WTC11 (cell line): Measurements from ENCODE around the gene IL20. TPM values are rescaled to one million over a fixed set of nuclear protein-coding genes. Genes with fewer than 3 reads are reported as not detected.

Experiments used
- ATAC-seq: fragments of 200-7000 bp; cut with Tn5 transposase; 2 replicates; pipeline ENCODE4 v1.10.0; 2021; ENCODE audit warnings: mild to moderate bottlenecking, moderate library complexity
- CTCF ChIA-PET: fragments of 300-600 bp; sonication (Branson Sonifier 250); formaldehyde crosslinking; loops from one replicate; lab custom pipeline; 2021; ENCODE audit warnings: antibody characterized with exemption; lab: Charles Lee
- POLR2A ChIA-PET: fragments of 350-600 bp; sonication (Branson Sonifier 250); formaldehyde crosslinking; loops from one replicate; lab custom pipeline; 2021; ENCODE audit warnings: antibody characterized with exemption; lab: Charles Lee
- DNase-seq: peaks from one replicate; pipeline ENCODE4 v3.0.0; 2021; ENCODE audit warnings: low spot score
- H3K27ac Mint-ChIP-seq: 2 replicates; pipeline ENCODE4 v1.8.0; 2021; ENCODE audit warnings: mixed read lengths
- H3K27me3 Mint-ChIP-seq: 2 replicates; pipeline ENCODE4 v1.8.0; 2021; ENCODE audit warnings: low read depth, mild to moderate bottlenecking, moderate library complexity, mixed read lengths
- H3K36me3 Mint-ChIP-seq: 2 replicates; pipeline ENCODE4 v1.8.0; 2021; ENCODE audit warnings: mixed read lengths
- H3K4me1 Mint-ChIP-seq: 2 replicates; pipeline ENCODE4 v1.8.0; 2022; ENCODE audit warnings: mixed read lengths
- H3K4me3 Mint-ChIP-seq: 2 replicates; pipeline ENCODE4 v1.8.0; 2021; ENCODE audit warnings: mild to moderate bottlenecking, moderate library complexity, mixed read lengths
- H3K9me3 Mint-ChIP-seq: 2 replicates; pipeline ENCODE4 v1.8.0; 2021; ENCODE audit warnings: mixed read lengths
- CREB1 ChIP-seq: sonication (generic); formaldehyde crosslinking; IDR thresholded peaks from 2 replicates; pipeline ENCODE4 v1.8.0; 2023; ENCODE audit warnings: mild to moderate bottlenecking, missing genetic modification reagents
- CREM ChIP-seq: sonication (generic); formaldehyde crosslinking; IDR thresholded peaks from 2 replicates; pipeline ENCODE4 v1.8.1; 2022; ENCODE audit warnings: mild to moderate bottlenecking, missing genetic modification reagents, moderate library complexity
- CTCF ChIP-seq: fragments of 200-600 bp; IDR thresholded peaks from 2 replicates; pipeline ENCODE4 v1.8.0; 2022; ENCODE audit warnings: antibody characterized with exemption
- FOXP4 ChIP-seq: sonication (generic); formaldehyde crosslinking; IDR thresholded peaks from 2 replicates; pipeline ENCODE4 v1.8.0; 2022; ENCODE audit warnings: mild to moderate bottlenecking, missing genetic modification reagents
- JAZF1 ChIP-seq: fragments of 250-450 bp; sonication (Bioruptor Pico); IDR thresholded peaks from 2 replicates; pipeline ENCODE4 v1.9.0; 2021; ENCODE audit warnings: moderate library complexity, mild to moderate bottlenecking, inconsistent platforms
- MAX ChIP-seq: sonication (generic); formaldehyde crosslinking; IDR thresholded peaks from 2 replicates; pipeline ENCODE4 v1.8.0; 2022; ENCODE audit warnings: mild to moderate bottlenecking, missing genetic modification reagents
- MYBL2 ChIP-seq: sonication (generic); formaldehyde crosslinking; IDR thresholded peaks from 2 replicates; pipeline ENCODE4 v1.8.1; 2023; ENCODE audit warnings: mild to moderate bottlenecking, moderate library complexity, missing genetic modification reagents
- TCF7 ChIP-seq: sonication (generic); formaldehyde crosslinking; IDR thresholded peaks from 2 replicates; pipeline ENCODE4 v1.8.0; 2022; ENCODE audit warnings: mild to moderate bottlenecking, low read depth, missing genetic modification reagents, moderate library complexity
- ZNF219 ChIP-seq: sonication (generic); formaldehyde crosslinking; IDR thresholded peaks from 2 replicates; pipeline ENCODE4 v1.8.0; 2023; ENCODE audit warnings: missing genetic modification reagents, mild to moderate bottlenecking, borderline replicate concordance
- total RNA-seq: library from RNA; stranded (reverse); gene quantifications from 3 replicates; pipeline ENCODE4 v1.2.3, GENCODE V29; 2021
- TF ChIP-seq, protein P1 (sequence below): sonication (generic); formaldehyde crosslinking; IDR thresholded peaks from 2 replicates; pipeline ENCODE4 v1.8.1; 2022; ENCODE audit warnings: mild to moderate bottlenecking, moderate library complexity, missing genetic modification reagents
- TF ChIP-seq, protein P2 (sequence below): sonication (generic); formaldehyde crosslinking; IDR thresholded peaks from 2 replicates; pipeline ENCODE4 v1.8.1; 2023; ENCODE audit warnings: mild to moderate bottlenecking, missing genetic modification reagents, borderline replicate concordance
- TF ChIP-seq, protein P3 (sequence below): sonication (generic); formaldehyde crosslinking; IDR thresholded peaks from 2 replicates; pipeline ENCODE4 v1.8.0; 2022; ENCODE audit warnings: mild to moderate bottlenecking, missing genetic modification reagents

Gene IL20
- total RNA-seq, 1 experiment from 2014 or later, result not detected

GRCh38 chr1:206911064-206911663, 45.7 kb downstream of the IL20 start:
- ATAC-seq, result no peak
- TF ChIP-seq CREB1 (CRISPR knock-in tag) (no peak), CTCF (peak; percentile 86)
- TF ChIP-seq, all 79 proteins: peak for 1
- ChIA-PET POLR2A (no interaction called here), CTCF (interaction anchor here (0.6 to 3.5 kb wide), 16 partner anchors 14 to 1669 kb away, joined by 3 to 58 read pairs (median 5); partner anchors contain the start of gene DYRK3)
- Mint-ChIP-seq H3K27me3 (peaks cover 49% of the 10 kb centered on the region), H3K4me3 (peak overlapping the region; percentile 70), H3K9me3 (no peaks in the 10 kb centered on the region), H3K36me3 (no peaks in the 10 kb centered on the region), H3K27ac (no peak overlapping the region), H3K4me1 (peaks cover 12% of the 10 kb centered on the region)
- no peak for DNase-seq

DNA sequence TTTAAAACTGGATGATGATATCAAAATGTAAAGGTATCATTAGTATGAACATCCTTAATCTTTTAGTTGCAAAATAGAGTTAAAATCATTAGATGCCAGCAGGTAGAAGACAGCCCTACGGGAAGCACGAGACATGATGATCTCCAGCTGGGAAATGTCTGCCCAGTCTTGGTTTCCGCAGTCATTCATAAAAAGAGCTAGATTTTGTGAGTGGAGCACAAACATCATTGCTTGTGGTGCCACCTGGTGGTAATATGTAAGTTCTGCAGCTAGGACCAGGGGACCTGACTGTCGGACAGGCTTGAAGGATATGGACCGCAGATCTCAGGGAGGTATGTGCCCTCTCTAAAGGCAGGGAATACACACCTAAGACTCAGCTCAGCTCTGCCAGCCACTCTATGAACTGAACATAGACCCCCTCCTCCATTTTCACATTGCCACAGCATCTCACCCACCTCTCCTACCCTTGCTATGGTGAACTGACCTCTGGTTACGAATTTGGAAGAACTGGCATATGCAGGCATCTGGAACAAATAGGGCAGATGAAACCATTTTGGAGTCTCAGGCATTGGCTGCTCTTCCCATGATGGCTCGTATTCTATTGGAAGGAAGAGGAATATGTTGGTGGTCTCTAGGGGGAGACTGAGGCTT, 47.1 kb downstream of the IL20 start:
- ChIA-PET POLR2A (no interaction called here), CTCF (interaction anchor here (0.5 to 3.5 kb wide), 54 partner anchors 9 to 589 kb away, joined by 3 to 58 read pairs (median 5); partner anchors contain the start of genes C1orf116, DYRK3, EIF2D and FCMR)
- DNase-seq (peak; percentile 70), ATAC-seq (peak; percentile 43)
- H3K4me1 Mint-ChIP-seq, result peaks cover 8% of the 10 kb centered on the region
- H3K27me3 Mint-ChIP-seq, result peaks cover 40% of the 10 kb centered on the region
- no peak overlapping the region for H3K27ac Mint-ChIP-seq
- H3K4me3 Mint-ChIP-seq, result no peak overlapping the region
- no peaks in the 10 kb centered on the region for H3K36me3 Mint-ChIP-seq
- no peaks in the 10 kb centered on the region for H3K9me3 Mint-ChIP-seq
- TF ChIP-seq, protein P1, sequence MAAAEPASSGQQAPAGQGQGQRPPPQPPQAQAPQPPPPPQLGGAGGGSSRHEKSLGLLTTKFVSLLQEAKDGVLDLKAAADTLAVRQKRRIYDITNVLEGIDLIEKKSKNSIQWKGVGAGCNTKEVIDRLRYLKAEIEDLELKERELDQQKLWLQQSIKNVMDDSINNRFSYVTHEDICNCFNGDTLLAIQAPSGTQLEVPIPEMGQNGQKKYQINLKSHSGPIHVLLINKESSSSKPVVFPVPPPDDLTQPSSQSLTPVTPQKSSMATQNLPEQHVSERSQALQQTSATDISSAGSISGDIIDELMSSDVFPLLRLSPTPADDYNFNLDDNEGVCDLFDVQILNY (CRISPR knock-in tag), result no peak
- TF ChIP-seq CTCF (peak; percentile 81), MAX (no peak)

DNA sequence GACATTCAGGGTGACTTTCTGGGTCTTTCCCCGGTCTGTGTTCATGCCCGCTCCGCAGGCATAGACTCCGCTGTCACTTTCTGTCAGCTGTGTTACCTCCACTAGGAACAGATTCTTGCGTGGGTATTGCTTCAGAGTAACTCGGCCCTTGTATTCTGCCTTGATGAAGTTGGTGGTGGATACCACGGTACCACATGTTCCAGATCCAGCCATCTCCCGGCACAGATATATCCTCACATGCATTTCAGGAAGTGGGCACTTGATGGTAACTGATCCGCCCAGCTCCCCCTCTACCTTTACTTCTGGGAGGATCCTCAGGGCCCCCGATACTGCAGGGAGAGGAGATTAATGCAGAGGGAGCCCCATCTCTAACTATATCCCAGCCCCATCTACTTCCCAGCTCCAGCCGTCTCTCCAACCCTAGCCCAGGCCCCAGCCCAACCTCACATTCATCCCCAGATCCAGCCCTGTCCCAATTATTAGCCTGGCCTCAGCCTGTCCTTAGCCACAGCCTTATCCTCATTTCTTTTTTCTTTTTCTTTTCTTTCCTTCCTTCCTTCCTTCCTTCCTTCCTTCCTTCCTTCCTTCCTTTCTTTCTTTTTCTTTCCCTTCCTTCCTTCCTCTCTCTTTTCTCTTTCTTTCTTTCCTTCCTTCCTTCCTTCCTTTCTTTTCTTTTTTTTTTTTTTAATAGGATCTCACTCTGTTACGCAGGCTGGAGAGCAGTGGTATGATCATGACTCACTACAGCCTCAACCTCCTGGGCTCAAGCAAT, 48.5 kb downstream of the IL20 start:
- Mint-ChIP-seq H3K4me1 (peaks cover 2% of the 10 kb centered on the region), H3K27ac (no peak overlapping the region), H3K4me3 (no peak overlapping the region), H3K9me3 (no peaks in the 10 kb centered on the region), H3K27me3 (peaks cover 26% of the 10 kb centered on the region), H3K36me3 (no peaks in the 10 kb centered on the region)
- no peak for DNase-seq
- CTCF ChIA-PET, result interaction anchor here (1.8 to 3.5 kb wide), 6 partner anchors 19 to 283 kb away, joined by 9 to 35 read pairs (median 26); partner anchors contain the start of gene IL20
- no peak for ATAC-seq
- POLR2A ChIA-PET, result interaction anchor here (0.7 kb wide), 1 partner anchor 179 kb away, joined by 10 read pairs; no protein-coding TSS in a partner anchor
- TF ChIP-seq CREM (no peak), MYBL2 (CRISPR knock-in tag) (no peak), FOXP4 (no peak), ZNF219 (CRISPR knock-in tag) (no peak), TCF7 (CRISPR knock-in tag) (no peak), JAZF1 (CRISPR knock-in tag) (no peak)
- TF ChIP-seq, protein P2, sequence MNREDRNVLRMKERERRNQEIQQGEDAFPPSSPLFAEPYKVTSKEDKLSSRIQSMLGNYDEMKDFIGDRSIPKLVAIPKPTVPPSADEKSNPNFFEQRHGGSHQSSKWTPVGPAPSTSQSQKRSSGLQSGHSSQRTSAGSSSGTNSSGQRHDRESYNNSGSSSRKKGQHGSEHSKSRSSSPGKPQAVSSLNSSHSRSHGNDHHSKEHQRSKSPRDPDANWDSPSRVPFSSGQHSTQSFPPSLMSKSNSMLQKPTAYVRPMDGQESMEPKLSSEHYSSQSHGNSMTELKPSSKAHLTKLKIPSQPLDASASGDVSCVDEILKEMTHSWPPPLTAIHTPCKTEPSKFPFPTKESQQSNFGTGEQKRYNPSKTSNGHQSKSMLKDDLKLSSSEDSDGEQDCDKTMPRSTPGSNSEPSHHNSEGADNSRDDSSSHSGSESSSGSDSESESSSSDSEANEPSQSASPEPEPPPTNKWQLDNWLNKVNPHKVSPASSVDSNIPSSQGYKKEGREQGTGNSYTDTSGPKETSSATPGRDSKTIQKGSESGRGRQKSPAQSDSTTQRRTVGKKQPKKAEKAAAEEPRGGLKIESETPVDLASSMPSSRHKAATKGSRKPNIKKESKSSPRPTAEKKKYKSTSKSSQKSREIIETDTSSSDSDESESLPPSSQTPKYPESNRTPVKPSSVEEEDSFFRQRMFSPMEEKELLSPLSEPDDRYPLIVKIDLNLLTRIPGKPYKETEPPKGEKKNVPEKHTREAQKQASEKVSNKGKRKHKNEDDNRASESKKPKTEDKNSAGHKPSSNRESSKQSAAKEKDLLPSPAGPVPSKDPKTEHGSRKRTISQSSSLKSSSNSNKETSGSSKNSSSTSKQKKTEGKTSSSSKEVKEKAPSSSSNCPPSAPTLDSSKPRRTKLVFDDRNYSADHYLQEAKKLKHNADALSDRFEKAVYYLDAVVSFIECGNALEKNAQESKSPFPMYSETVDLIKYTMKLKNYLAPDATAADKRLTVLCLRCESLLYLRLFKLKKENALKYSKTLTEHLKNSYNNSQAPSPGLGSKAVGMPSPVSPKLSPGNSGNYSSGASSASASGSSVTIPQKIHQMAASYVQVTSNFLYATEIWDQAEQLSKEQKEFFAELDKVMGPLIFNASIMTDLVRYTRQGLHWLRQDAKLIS (CRISPR knock-in tag), result no peak
- TF ChIP-seq, protein P1 (CRISPR knock-in tag), result no peak
- TF ChIP-seq, protein P3, sequence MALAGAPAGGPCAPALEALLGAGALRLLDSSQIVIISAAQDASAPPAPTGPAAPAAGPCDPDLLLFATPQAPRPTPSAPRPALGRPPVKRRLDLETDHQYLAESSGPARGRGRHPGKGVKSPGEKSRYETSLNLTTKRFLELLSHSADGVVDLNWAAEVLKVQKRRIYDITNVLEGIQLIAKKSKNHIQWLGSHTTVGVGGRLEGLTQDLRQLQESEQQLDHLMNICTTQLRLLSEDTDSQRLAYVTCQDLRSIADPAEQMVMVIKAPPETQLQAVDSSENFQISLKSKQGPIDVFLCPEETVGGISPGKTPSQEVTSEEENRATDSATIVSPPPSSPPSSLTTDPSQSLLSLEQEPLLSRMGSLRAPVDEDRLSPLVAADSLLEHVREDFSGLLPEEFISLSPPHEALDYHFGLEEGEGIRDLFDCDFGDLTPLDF, result no peak
